ENCODE data around the gene LINGO3. TPM values are rescaled to one million over a fixed set of nuclear protein-coding genes. Genes with fewer than 3 reads are reported as not detected.

Gene LINGO3
- polyA plus RNA-seq, 3 donors: 0.08 to 2.8 (median 2.2) TPM

- no peak overlapping the region for H2AFZ ChIP-seq (ENCODE audit: insufficient read depth, low read depth, low read length, poor library complexity, severe bottlenecking)
- no peaks in the 10 kb centered on the region for H3K9me3 ChIP-seq (replicated peaks in 1 of 2; ENCODE audit: control insufficient read depth in 1 of 2, insufficient read depth in 1 of 2, low read length in 2 of 2)
- no peaks in the 10 kb centered on the region for H4K20me1 ChIP-seq (ENCODE audit: insufficient read depth, low read length)
- intact Hi-C loops (cut with micrococcal nuclease): no loop called here
- no peaks in the 10 kb centered on the region for H3K27me3 ChIP-seq (ENCODE audit: control insufficient read depth in 2 of 2, insufficient read depth in 2 of 2, low read length in 2 of 2)
- H3K27ac ChIP-seq (ENCODE audit: low read depth in 1 of 2, low read length in 2 of 2): no peak overlapping the region
- H3K27me3 Mint-ChIP-seq (ENCODE audit: low read depth in 3 of 3): peaks cover 0 to 1% (median 0%) of the 10 kb centered on the region in 3 donors
- no peak overlapping the region for H3K9ac ChIP-seq (ENCODE audit: insufficient read depth, low read length, poor library complexity, severe bottlenecking)
- no peaks in the 10 kb centered on the region for H3K4me1 ChIP-seq (ENCODE audit: control insufficient read depth in 1 of 2, insufficient read depth in 2 of 2, low read length in 2 of 2)
- H3K36me3 ChIP-seq (replicated peaks in 1 of 2; ENCODE audit: control insufficient read depth in 1 of 2, insufficient read depth in 2 of 2, low read length in 2 of 2): peaks cover 11 to 20% of the 10 kb centered on the region in 2 donors
- H3K36me3 Mint-ChIP-seq: peaks cover 16 to 26% of the 10 kb centered on the region in 2 donors
- DNase-seq: no peak
- 96% methylated on average over 21 of the region's 29 CpGs for WGBS (ENCODE audit: insufficient coverage)
- no peak overlapping the region for H3K4me3 Mint-ChIP-seq
- no peak for TF ChIP-seq CTCF (IDR thresholded peaks at IDR 0.05)
- H3K79me2 ChIP-seq (ENCODE audit: insufficient read depth, low read length): no peaks in the 10 kb centered on the region
- H3K4me3 ChIP-seq (replicated peaks in 1 of 3; ENCODE audit: low read depth in 2 of 3, low read length in 3 of 3): no peak overlapping the region
- no peaks in the 10 kb centered on the region for H3K9me3 Mint-ChIP-seq
- H3K27ac Mint-ChIP-seq: peak overlapping the region in 1 of 7 donors; percentile 36
- H3K4me1 Mint-ChIP-seq: no peaks in the 10 kb centered on the region
- H3K4me2 ChIP-seq (replicated peaks; ENCODE audit: extremely low read depth, low read length, poor library complexity, severe bottlenecking): no peak overlapping the region
Measured at GRCh38 chr19:2342656-2343288, 34.8 kb upstream of the LINGO3 start.

- 78% methylated on average over 10 of the region's 15 CpGs for WGBS (ENCODE audit: insufficient coverage)
- no peak overlapping the region for H3K27ac Mint-ChIP-seq
Measured at GRCh38 chr19:2341982-2342381, 34.0 kb upstream of the LINGO3 start.

More at GRCh38 chr19:2341982-2342381, 34.0 kb upstream of the LINGO3 start:
- peaks cover 21 to 33% of the 10 kb centered on the region in 2 donors for H3K36me3 Mint-ChIP-seq
- intact Hi-C loops (cut with micrococcal nuclease): no loop called here
- H2AFZ ChIP-seq (ENCODE audit: insufficient read depth, low read depth, low read length, poor library complexity, severe bottlenecking): no peak overlapping the region
- H3K4me3 ChIP-seq (replicated peaks in 1 of 3; ENCODE audit: low read depth in 2 of 3, low read length in 3 of 3): no peak overlapping the region
- H3K36me3 ChIP-seq (replicated peaks in 1 of 2; ENCODE audit: control insufficient read depth in 1 of 2, insufficient read depth in 2 of 2, low read length in 2 of 2): peaks cover 11 to 20% of the 10 kb centered on the region in 2 donors
- no peaks in the 10 kb centered on the region for H3K4me1 ChIP-seq (ENCODE audit: control insufficient read depth in 1 of 2, insufficient read depth in 2 of 2, low read length in 2 of 2)
- no peak overlapping the region for H3K9ac ChIP-seq (ENCODE audit: insufficient read depth, low read length, poor library complexity, severe bottlenecking)
- H3K27me3 ChIP-seq (ENCODE audit: control insufficient read depth in 2 of 2, insufficient read depth in 2 of 2, low read length in 2 of 2): no peaks in the 10 kb centered on the region
- no peak overlapping the region for H3K27ac ChIP-seq (ENCODE audit: low read depth in 1 of 2, low read length in 2 of 2)
- no peaks in the 10 kb centered on the region for H3K79me2 ChIP-seq (ENCODE audit: insufficient read depth, low read length)
- DNase-seq: no peak
- no peaks in the 10 kb centered on the region for H3K9me3 Mint-ChIP-seq
- no peaks in the 10 kb centered on the region for H3K4me1 Mint-ChIP-seq
- no peaks in the 10 kb centered on the region for H3K9me3 ChIP-seq (replicated peaks in 1 of 2; ENCODE audit: control insufficient read depth in 1 of 2, insufficient read depth in 1 of 2, low read length in 2 of 2)
- no peak overlapping the region for H3K4me3 Mint-ChIP-seq
- no peak overlapping the region for H3K4me2 ChIP-seq (replicated peaks; ENCODE audit: extremely low read depth, low read length, poor library complexity, severe bottlenecking)
- H4K20me1 ChIP-seq (ENCODE audit: insufficient read depth, low read length): peaks cover 3% of the 10 kb centered on the region
- H3K27me3 Mint-ChIP-seq (ENCODE audit: low read depth in 3 of 3): peaks cover 0 to 1% (median 0%) of the 10 kb centered on the region in 3 donors
- no peak for TF ChIP-seq CTCF (IDR thresholded peaks at IDR 0.05)

Data from CD14-positive monocyte (primary cell).